ENCODE data around the gene NAALADL2. TPM values are rescaled to one million over a fixed set of nuclear protein-coding genes. Genes with fewer than 3 reads are reported as not detected.

NAALADL2 gene
- total RNA-seq, 1 donor from 2014 or later, result 1.1 TPM

DNA sequence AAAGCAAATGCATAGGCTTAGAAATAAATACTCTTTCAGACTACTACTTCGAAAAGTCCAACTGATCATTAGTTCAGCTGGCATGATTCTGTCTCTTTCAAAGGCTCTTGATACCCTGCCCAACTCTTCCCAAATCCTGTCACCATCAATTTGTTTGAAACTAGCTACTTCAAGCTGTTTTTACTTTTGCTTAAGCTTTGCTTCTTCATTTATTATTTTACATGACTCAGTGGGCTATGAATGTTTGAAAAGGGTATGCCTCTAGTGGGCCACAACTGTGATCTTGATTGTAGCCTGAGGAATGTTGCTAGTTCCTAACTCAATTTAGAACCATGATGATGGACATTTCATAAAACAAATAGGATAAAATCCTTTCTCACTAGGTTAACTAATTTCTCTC is 340.8 kb downstream of the NAALADL2 start:
- Histone ChIP-seq H3K36me3 (ENCODE audit: control insufficient read depth, insufficient read depth, low read length) (no peaks in the 10 kb centered on the region), H3K4me3 (ENCODE audit: low read depth, low read length) (no peak overlapping the region), H3K27me3 (ENCODE audit: control insufficient read depth, insufficient read depth, low read length) (no peaks in the 10 kb centered on the region)
- FAIRE-seq (no peak), DNase-seq (ENCODE audit: low read depth) (no peak)
- no peak for TF ChIP-seq CTCF (IDR thresholded peaks at IDR 0.05; ENCODE audit: insufficient read depth, low read length, severe bottlenecking)

DNA sequence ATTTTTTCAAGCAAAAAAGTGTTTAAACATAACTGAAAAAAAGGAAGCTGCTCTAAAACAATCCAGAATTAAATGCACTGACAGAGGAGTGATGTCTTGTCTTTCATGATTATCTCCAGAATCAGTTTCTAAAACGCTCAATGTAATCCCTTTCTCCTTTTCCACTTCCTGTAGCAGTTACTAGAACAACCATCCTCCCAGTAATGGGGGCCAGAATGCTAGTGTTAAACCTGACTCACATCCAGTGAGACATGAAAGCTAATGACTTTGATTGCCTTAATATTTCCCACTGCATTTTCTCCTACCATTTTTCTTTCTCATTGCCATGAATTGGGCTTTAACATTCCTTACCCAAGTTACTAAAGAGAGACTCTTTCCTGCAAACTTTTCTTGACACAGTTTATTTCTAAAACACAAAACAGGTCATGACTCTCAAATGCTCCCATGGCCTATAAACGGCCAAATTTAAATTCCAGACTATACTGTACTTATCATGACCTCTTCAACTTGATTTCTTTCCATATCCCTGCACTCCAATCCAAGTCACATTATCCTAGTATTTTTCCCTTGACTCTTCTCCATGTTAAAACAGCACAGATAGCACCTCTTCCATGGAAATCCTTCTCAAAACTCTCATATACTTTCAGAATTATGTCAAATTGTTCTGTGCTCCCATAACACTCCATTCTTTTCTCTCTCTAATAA is 341.4 kb downstream of the NAALADL2 start:
- FAIRE-seq, result no peak
- Histone ChIP-seq H3K27me3 (ENCODE audit: control insufficient read depth, insufficient read depth, low read length) (no peaks in the 10 kb centered on the region), H3K4me3 (ENCODE audit: low read depth, low read length) (no peak overlapping the region), H3K36me3 (ENCODE audit: control insufficient read depth, insufficient read depth, low read length) (no peaks in the 10 kb centered on the region)
- TF ChIP-seq CTCF (IDR thresholded peaks at IDR 0.05; ENCODE audit: insufficient read depth, low read length, severe bottlenecking), result no peak
- no peak for DNase-seq (ENCODE audit: low read depth)

GRCh38 chr3:175207361-175207760 is 348.2 kb downstream of the NAALADL2 start:
- Histone ChIP-seq H3K36me3 (ENCODE audit: control insufficient read depth, insufficient read depth, low read length) (no peaks in the 10 kb centered on the region), H3K4me3 (ENCODE audit: low read depth, low read length) (no peak overlapping the region), H3K27me3 (ENCODE audit: control insufficient read depth, insufficient read depth, low read length) (no peaks in the 10 kb centered on the region)
- DNase-seq (ENCODE audit: low read depth) (no peak), FAIRE-seq (no peak)
- no peak for TF ChIP-seq CTCF (IDR thresholded peaks at IDR 0.05; ENCODE audit: insufficient read depth, low read length, severe bottlenecking)

GRCh38 chr3:175208326-175208725 is 349.2 kb downstream of the NAALADL2 start:
- DNase-seq (ENCODE audit: low read depth) (peak; percentile 25), FAIRE-seq (no peak)
- H3K36me3 ChIP-seq (ENCODE audit: control insufficient read depth, insufficient read depth, low read length), result no peaks in the 10 kb centered on the region
- TF ChIP-seq CTCF (IDR thresholded peaks at IDR 0.05; ENCODE audit: insufficient read depth, low read length, severe bottlenecking), result no peak
- H3K4me3 ChIP-seq (ENCODE audit: low read depth, low read length), result no peak overlapping the region
- no peaks in the 10 kb centered on the region for H3K27me3 ChIP-seq (ENCODE audit: control insufficient read depth, insufficient read depth, low read length)

GRCh38 chr3:175211466-175211865 is 352.3 kb downstream of the NAALADL2 start:
- Histone ChIP-seq H3K4me3 (ENCODE audit: low read depth, low read length) (no peak overlapping the region), H3K27me3 (ENCODE audit: control insufficient read depth, insufficient read depth, low read length) (no peaks in the 10 kb centered on the region), H3K36me3 (ENCODE audit: control insufficient read depth, insufficient read depth, low read length) (no peaks in the 10 kb centered on the region)
- no peak for TF ChIP-seq CTCF (IDR thresholded peaks at IDR 0.05; ENCODE audit: insufficient read depth, low read length, severe bottlenecking)
- DNase-seq (ENCODE audit: low read depth) (no peak), FAIRE-seq (no peak)

DNA sequence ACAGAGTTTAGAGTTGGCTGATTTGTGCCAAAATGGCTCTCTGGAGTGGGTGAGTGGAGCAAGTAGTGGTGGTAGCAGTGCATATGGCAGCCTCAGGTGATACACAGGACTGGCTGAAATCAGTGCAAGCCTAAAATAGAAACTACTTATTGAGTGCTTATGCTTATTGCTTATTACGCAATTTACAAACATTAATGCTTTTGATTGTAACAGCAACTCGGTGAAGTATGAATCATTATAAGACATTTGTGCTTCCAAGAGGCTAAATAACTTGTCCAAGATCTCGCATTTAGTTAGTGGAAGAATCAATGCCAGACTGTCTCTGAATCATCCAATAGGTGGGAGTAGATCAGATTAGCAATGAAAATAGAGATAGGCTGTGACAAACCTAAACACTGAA is 353.8 kb downstream of the NAALADL2 start:
- DNase-seq (ENCODE audit: low read depth) (peak; percentile 88), FAIRE-seq (no peak)
- TF ChIP-seq CTCF (IDR thresholded peaks at IDR 0.05; ENCODE audit: insufficient read depth, low read length, severe bottlenecking), result no peak
- Histone ChIP-seq H3K4me3 (ENCODE audit: low read depth, low read length) (no peak overlapping the region), H3K27me3 (ENCODE audit: control insufficient read depth, insufficient read depth, low read length) (no peaks in the 10 kb centered on the region), H3K36me3 (ENCODE audit: control insufficient read depth, insufficient read depth, low read length) (no peaks in the 10 kb centered on the region)

Measured in bronchial epithelial cell (primary cell).